ENCODE data around the gene GPR50.

Gene GPR50

DNA sequence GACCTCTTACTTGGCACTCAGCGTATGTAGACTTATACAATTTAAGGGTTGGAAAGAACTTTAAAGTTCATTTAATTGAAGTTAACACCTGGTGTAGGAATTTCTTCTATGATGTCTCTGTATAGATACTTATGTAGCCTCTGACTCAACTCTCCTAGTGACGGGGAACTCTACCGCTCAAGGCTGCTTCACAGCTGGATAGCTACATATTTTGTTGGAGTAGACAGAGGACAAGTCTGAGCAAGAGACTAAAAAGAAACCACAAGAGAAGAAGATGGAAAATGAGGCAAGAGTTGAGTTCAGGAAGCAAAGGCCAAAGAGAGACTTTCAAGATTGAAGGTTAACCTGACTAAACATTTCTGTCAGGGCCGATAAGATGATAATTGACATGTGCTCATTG, 52.6 kb downstream of the GPR50 start:
- ChIA-PET CTCF (no interaction called here), POLR2A (no interaction called here)
- no peak for DNase-seq (ENCODE audit: extremely low spot score)
- no peak for TF ChIP-seq BHLHE40 (IDR thresholded peaks at IDR 0.05; ENCODE audit: borderline replicate concordance)
- no peak for TF ChIP-seq SP1 (IDR thresholded peaks at IDR 0.05)
- TF ChIP-seq LEF1 (IDR thresholded peaks at IDR 0.05; ENCODE audit: borderline replicate concordance), result no peak
- TF ChIP-seq NFRKB (IDR thresholded peaks at IDR 0.05), result no peak
- TF ChIP-seq ARNT (IDR thresholded peaks at IDR 0.05), result no peak
- no peak for TF ChIP-seq ELF4 (IDR thresholded peaks at IDR 0.05)
- no peak for TF ChIP-seq SUZ12 (IDR thresholded peaks at IDR 0.05)
